Retinal pigment epithelial cell (primary cell): Measurements from ENCODE around the gene ARPIN.
"Not testable (repeated sequence)": the region's sequence is repeated elsewhere in the genome, so short reads cannot be mapped to it uniquely, and the experiment has no call there.

ENCODE experiments used
- DNase-seq: peaks from one replicate; pipeline ENCODE4 v3.0.0-alpha.2; 2010; ENCODE audit warnings: low read depth
- H3K4me3 ChIP-seq: 2 replicates; pipeline ENCODE4 v1.5.1; 2011; ENCODE audit warnings: mild to moderate bottlenecking, low read length, control low read depth, moderate library complexity
- TF ChIP-seq, protein P1 (sequence below): conservative IDR thresholded peaks from 2 replicates; pipeline ENCODE4 v1.5.1; 2011; ENCODE audit warnings: low read depth, low read length, control low read depth, inconsistent platforms

Gene ARPIN

DNA sequence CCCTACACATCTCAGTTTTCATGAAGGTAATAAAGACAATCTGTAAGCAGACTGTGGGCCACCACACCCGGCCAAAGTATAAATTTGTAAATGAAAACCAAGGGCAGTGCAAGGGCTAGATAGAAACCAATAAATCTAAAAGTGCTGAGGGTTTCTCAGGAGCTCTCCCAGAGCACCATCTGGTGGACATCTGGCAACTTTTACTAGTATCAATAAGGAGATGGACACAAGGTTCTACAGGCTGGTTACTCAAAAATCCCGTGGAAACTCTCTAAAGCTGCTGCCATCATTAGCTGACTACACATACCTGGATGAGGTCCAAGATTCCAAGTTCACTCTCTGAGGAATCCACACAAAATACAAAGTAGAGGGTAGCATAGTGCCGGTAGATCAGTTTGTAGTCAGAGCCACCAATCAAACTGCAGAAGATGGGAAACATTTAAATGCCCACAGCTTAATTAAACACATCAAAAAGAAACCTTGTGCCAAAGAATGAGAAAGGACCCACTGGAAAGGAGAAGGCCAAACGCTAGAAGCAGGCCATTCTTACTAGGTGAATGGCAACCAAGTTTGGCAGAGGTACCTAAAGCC, 24.4 kb downstream of the ARPIN start:
- no peak overlapping the region for H3K4me3 ChIP-seq
- TF ChIP-seq, protein P1, sequence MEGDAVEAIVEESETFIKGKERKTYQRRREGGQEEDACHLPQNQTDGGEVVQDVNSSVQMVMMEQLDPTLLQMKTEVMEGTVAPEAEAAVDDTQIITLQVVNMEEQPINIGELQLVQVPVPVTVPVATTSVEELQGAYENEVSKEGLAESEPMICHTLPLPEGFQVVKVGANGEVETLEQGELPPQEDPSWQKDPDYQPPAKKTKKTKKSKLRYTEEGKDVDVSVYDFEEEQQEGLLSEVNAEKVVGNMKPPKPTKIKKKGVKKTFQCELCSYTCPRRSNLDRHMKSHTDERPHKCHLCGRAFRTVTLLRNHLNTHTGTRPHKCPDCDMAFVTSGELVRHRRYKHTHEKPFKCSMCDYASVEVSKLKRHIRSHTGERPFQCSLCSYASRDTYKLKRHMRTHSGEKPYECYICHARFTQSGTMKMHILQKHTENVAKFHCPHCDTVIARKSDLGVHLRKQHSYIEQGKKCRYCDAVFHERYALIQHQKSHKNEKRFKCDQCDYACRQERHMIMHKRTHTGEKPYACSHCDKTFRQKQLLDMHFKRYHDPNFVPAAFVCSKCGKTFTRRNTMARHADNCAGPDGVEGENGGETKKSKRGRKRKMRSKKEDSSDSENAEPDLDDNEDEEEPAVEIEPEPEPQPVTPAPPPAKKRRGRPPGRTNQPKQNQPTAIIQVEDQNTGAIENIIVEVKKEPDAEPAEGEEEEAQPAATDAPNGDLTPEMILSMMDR = peak; percentile 64
- DNase-seq = peak; percentile 25

DNA sequence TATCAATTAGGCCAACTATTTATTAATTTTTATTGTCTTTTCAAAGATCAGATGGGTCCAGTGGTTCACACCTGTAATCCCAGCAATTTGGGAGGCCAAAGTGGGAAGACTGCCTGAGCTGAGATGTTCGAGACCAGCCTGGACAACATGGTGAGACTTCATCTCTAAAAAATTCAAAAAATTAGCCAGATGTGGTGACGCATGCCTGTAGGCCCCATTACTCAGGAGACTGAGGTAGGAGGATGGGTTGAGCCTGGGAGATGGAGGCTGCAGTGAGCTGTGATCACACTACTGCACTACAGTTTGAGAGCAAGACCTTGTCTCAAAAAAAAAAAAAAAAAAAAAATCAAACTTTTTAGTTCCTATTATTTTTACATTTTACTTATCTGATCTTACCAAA, 27.1 kb downstream of the ARPIN start:
- no peak overlapping the region for H3K4me3 ChIP-seq
- TF ChIP-seq, protein P1 = no peak
- no peak for DNase-seq

DNA sequence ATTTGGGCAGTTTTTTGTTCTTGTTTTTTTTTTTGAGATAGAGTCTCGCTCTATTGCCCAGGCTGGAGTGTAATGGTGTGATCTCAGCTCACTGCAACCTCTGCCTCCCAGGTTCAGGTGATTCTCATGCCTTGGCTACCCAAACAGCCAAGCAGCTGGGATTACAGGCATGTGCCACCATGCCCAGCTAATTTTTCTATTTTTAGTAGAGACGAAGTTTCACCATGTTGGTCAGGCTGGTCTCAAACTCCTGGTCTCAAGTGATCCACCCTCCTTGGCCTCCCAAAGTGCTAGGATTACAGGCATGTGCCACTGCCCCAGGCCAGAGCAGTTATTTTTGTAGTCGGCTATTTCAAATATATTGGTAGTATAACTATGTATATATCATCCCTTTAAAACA, 27.6 kb downstream of the ARPIN start:
- H3K4me3 ChIP-seq, DNase-seq: not testable (repeated sequence)

DNA sequence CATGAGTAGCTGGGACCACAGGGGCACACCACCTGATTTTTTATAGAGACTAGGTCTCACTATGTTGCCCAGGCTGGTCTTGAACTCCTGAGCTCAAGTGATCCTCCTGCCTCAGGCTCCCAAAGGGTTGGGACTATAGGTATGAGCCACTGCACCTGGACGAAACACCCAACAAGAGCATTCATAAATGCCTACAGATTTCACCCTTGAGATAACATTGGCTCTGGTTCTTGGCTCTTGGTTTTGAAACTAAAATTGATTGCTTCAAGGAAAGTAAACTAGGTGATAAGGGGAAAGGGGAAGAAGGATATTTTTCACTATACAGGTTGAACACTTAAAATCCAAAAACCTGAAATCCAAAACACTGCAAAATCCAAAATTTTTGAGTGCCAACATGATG, 29.2 kb downstream of the ARPIN start:
- DNase-seq = no peak
- H3K4me3 ChIP-seq = no peak overlapping the region
- TF ChIP-seq, protein P1 = no peak

DNA sequence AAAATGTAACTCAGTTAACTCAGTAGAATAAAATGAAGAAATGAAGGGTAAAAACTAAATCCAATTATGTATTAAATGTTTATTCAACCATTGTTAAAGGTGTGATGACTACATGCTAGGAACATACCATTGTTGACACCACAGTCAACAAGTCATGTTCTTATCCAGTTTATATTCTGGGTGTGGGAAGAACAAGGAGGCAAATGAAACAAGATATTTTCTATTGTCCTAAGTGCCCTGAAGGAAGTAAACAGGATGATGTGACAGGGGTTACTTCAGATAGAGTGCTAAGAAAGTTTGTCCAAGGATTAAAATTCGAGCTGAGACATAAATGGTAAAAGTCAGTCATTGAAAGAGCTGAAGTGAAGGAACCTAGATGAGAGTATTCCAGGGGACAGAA, 32.0 kb downstream of the ARPIN start:
- no peak for DNase-seq
- H3K4me3 ChIP-seq = no peak overlapping the region
- TF ChIP-seq, protein P1 = no peak

DNA sequence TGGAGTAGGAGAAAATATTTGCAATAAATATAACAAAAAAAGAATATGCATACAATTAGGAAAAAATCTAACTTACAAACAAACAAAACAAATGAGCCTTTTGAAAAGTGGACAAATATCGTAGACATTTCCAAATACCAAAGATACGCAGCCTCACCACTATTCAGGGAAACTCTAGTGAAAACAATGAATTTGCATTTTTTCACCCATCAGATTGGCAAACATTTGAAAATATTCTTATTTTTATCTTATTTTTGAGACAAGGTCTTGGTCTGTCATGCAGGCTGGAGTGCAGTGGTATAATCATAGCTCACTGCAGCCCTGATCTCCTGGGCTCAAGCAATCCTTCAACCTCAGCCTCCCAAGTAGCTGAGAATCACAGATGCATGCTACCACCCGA, 34.4 kb downstream of the ARPIN start:
- TF ChIP-seq, protein P1 = no peak
- no peak for DNase-seq
- no peak overlapping the region for H3K4me3 ChIP-seq

DNA sequence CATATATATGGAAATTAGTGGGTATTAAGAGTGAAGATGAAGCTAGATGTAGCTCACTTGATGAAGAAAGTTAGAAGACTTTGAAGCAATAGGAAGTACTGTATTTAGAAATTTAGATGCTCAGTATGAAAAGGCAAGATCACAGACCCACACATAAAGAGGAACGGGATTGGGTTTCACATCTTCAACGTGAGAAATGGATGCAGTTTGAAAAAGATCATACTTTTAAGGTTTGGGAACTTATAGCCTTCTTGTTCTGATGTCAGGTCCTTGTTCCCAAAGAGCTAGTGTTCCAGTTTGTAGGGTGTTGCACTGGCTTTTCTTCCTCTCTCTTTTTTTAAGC, 35.7 kb downstream of the ARPIN start:
- DNase-seq = no peak
- TF ChIP-seq, protein P1 = no peak
- no peak overlapping the region for H3K4me3 ChIP-seq
